ENCODE measurements around the gene TIMP3. TPM values are rescaled to one million over a fixed set of nuclear protein-coding genes. Genes with fewer than 3 reads are reported as not detected.

TIMP3 gene
- total and polyA plus RNA-seq, 2 experiments from 2014 or later = 85.9 to 91.3 TPM

DNA sequence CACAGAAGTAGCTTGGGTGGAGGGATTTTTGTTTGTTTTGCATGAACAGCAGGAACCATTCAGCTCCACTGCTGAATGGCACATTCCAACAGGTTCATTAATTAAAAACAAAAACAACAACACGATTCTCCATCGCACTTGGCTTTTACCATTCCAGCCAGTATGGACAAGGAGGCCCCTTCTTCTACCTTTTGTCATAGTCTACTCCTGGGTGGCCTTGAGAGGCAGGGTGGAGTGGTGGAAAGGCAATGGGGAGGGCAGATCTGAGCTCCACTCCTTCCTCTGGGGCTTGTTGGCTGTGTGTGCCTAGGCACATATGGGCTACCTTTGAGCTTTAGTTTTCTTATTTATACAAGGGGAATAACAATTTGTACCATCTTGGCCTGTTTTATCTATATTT is 4.8 kb downstream of the TIMP3 start:
- no peak for DNase-seq (ENCODE audit: low read depth in 1 of 2, low spot score in 1 of 2)
- Histone ChIP-seq H3K27ac (no peak overlapping the region), H3K4me1 (ENCODE audit: low read depth) (peaks cover 44% of the 10 kb centered on the region), H3K4me3 (no peak overlapping the region), H3K9me3 (ENCODE audit: low read depth) (no peaks in the 10 kb centered on the region), H3K27me3 (no peaks in the 10 kb centered on the region), H3K36me3 (no peaks in the 10 kb centered on the region)
- TF ChIP-seq, protein P1, sequence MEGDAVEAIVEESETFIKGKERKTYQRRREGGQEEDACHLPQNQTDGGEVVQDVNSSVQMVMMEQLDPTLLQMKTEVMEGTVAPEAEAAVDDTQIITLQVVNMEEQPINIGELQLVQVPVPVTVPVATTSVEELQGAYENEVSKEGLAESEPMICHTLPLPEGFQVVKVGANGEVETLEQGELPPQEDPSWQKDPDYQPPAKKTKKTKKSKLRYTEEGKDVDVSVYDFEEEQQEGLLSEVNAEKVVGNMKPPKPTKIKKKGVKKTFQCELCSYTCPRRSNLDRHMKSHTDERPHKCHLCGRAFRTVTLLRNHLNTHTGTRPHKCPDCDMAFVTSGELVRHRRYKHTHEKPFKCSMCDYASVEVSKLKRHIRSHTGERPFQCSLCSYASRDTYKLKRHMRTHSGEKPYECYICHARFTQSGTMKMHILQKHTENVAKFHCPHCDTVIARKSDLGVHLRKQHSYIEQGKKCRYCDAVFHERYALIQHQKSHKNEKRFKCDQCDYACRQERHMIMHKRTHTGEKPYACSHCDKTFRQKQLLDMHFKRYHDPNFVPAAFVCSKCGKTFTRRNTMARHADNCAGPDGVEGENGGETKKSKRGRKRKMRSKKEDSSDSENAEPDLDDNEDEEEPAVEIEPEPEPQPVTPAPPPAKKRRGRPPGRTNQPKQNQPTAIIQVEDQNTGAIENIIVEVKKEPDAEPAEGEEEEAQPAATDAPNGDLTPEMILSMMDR (IDR thresholded peaks at IDR 0.05; ENCODE audit: low read depth, low read length) = no peak

- Histone ChIP-seq H3K27ac (no peak overlapping the region), H3K4me1 (ENCODE audit: low read depth) (peaks cover 44% of the 10 kb centered on the region), H3K36me3 (no peaks in the 10 kb centered on the region), H3K4me3 (no peak overlapping the region), H3K9me3 (ENCODE audit: low read depth) (no peaks in the 10 kb centered on the region), H3K27me3 (no peaks in the 10 kb centered on the region)
- DNase-seq (ENCODE audit: low read depth in 1 of 2, low spot score in 1 of 2) = no peak
- TF ChIP-seq, protein P1 (IDR thresholded peaks at IDR 0.05; ENCODE audit: low read depth, low read length) = no peak
These were observed 6.5 kb downstream of the TIMP3 start for GRCh38 chr22:32808038-32808445.

DNA sequence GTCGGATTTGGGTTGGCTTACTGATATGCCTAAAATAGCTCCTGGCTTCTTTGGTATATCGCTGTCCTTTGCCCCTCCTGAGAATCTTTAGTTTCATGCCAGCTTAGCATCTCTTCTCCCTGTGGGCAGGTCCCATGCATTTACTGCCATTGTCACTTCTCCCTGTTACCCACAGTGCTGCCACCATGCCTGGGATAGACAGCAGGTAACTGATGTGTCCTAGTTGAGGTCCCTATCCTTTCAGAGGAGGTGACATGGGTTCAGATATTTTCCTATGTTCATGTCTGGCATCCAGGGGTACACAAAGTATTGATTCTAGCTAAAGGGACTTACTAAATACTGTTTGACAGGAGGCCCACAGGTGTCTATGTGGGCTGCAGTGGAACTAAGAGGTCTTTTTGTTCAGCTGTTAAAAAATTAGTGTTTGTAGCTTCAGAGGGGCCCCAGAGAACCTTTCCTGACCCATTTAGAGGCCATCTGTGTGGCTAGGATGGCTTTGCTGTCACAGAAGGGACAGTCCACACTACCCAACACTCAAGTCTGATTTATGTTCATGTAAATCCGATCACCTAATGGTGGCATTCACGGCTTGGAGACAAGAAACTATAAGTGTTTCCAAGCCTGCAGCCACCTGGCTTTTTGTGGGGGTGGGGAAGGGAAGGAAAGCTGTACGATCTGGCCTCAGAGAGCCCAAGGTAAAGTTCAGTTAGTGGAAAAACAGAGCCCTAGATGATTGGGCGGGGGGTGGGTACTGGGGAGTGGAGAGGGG is 8.5 kb downstream of the TIMP3 start:
- H3K4me1 ChIP-seq (ENCODE audit: low read depth) = peaks cover 25% of the 10 kb centered on the region
- H3K9me3 ChIP-seq (ENCODE audit: low read depth) = no peaks in the 10 kb centered on the region
- H3K4me3 ChIP-seq = no peak overlapping the region
- H3K27ac ChIP-seq = no peak overlapping the region
- no peak for DNase-seq (ENCODE audit: low read depth in 1 of 2, low spot score in 1 of 2)
- TF ChIP-seq, protein P1 (IDR thresholded peaks at IDR 0.05; ENCODE audit: low read depth, low read length) = no peak
- no peaks in the 10 kb centered on the region for H3K27me3 ChIP-seq
- H3K36me3 ChIP-seq = no peaks in the 10 kb centered on the region

DNA sequence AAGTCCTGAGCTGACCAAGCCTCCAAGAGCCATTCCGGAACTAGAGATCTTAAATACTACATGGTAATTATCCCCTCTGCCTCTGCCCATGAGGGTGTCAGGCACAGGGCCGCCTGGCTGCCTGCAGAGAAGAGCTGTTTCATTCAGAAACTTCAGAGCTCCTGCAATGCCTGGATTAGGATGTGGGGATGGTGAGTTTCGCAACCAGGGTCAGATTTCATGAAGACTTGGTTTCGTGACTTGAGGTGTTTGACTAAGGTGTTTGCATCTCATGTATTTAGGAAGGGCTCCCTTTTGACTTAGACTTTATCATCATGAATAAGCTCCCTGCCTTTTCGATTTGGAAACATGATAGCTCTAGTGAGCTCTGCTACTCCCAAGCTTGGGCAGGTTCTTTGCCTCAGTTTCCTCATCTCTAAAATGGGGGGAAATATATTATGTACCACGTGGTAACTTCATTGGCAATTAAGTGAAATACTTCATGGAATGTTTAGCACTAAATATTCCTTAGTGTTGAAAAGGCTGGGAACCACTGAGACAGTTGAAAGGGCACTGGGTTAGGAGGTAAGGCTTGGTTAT is 9.1 kb downstream of the TIMP3 start:
- Histone ChIP-seq H3K27me3 (no peaks in the 10 kb centered on the region), H3K4me1 (ENCODE audit: low read depth) (peaks cover 21% of the 10 kb centered on the region), H3K9me3 (ENCODE audit: low read depth) (no peaks in the 10 kb centered on the region), H3K4me3 (no peak overlapping the region), H3K36me3 (no peaks in the 10 kb centered on the region), H3K27ac (no peak overlapping the region)
- DNase-seq (ENCODE audit: low read depth in 1 of 2, low spot score in 1 of 2) = peak; percentile 35 to 46
- TF ChIP-seq, protein P1 (IDR thresholded peaks at IDR 0.05; ENCODE audit: low read depth, low read length) = no peak

- peaks cover 21% of the 10 kb centered on the region for H3K4me1 ChIP-seq (ENCODE audit: low read depth)
- H3K9me3 ChIP-seq (ENCODE audit: low read depth) = no peaks in the 10 kb centered on the region
- H3K27me3 ChIP-seq = no peaks in the 10 kb centered on the region
- DNase-seq (ENCODE audit: low read depth in 1 of 2, low spot score in 1 of 2) = no peak
- no peak overlapping the region for H3K4me3 ChIP-seq
- no peaks in the 10 kb centered on the region for H3K36me3 ChIP-seq
- H3K27ac ChIP-seq = no peak overlapping the region
- TF ChIP-seq, protein P1 (IDR thresholded peaks at IDR 0.05; ENCODE audit: low read depth, low read length) = no peak
These were observed 10.5 kb downstream of the TIMP3 start for GRCh38 chr22:32811788-32812545.

All from cardiac muscle cell (in vitro differentiated cells and primary cell).